ENCODE measurements around the gene SFMBT2.

The SFMBT2 gene

GRCh38 chr10:7362471-7362870 lies 48.4 kb downstream of the SFMBT2 start:
- DNase-seq, result peak; percentile 63

GRCh38 chr10:7361316-7361715 lies 49.5 kb downstream of the SFMBT2 start:
- no peak for DNase-seq

- DNase-seq, result no peak
Measured at GRCh38 chr10:7359954-7360353, 50.9 kb downstream of the SFMBT2 start.

GRCh38 chr10:7359356-7359755 lies 51.5 kb downstream of the SFMBT2 start:
- no peak for DNase-seq

- no peak for DNase-seq
Measured at GRCh38 chr10:7357193-7357592, 53.6 kb downstream of the SFMBT2 start.

GRCh38 chr10:7354330-7355047 lies 56.3 kb downstream of the SFMBT2 start:
- peak; percentile 63 for DNase-seq

GRCh38 chr10:7351894-7352293 lies 58.9 kb downstream of the SFMBT2 start:
- DNase-seq, result no peak

GRCh38 chr10:7350541-7351195 lies 60.2 kb downstream of the SFMBT2 start:
- no peak for DNase-seq

GRCh38 chr10:7345717-7346116 lies 65.1 kb downstream of the SFMBT2 start:
- no peak for DNase-seq

GRCh38 chr10:7343040-7343439 lies 67.8 kb downstream of the SFMBT2 start:
- no peak for DNase-seq

- DNase-seq, result no peak
Measured at GRCh38 chr10:7340179-7340874, 70.5 kb downstream of the SFMBT2 start.

- peak; percentile 3 for DNase-seq
Measured at GRCh38 chr10:7339510-7339909, 71.3 kb downstream of the SFMBT2 start.

GRCh38 chr10:7338469-7338868 lies 72.4 kb downstream of the SFMBT2 start:
- DNase-seq, result no peak

GRCh38 chr10:7337431-7338171 lies 73.2 kb downstream of the SFMBT2 start:
- DNase-seq, result no peak

GRCh38 chr10:7335977-7336376 lies 74.9 kb downstream of the SFMBT2 start:
- no peak for DNase-seq

GRCh38 chr10:7334642-7334964 lies 76.2 kb downstream of the SFMBT2 start:
- DNase-seq, result no peak

GRCh38 chr10:7333961-7334641 lies 76.7 kb downstream of the SFMBT2 start:
- no peak for DNase-seq

- no peak for DNase-seq
Measured at GRCh38 chr10:7329219-7329618, 81.6 kb downstream of the SFMBT2 start.

- no peak for DNase-seq
Measured at GRCh38 chr10:7327885-7328284, 82.9 kb downstream of the SFMBT2 start.

GRCh38 chr10:7322623-7323022 lies 88.2 kb downstream of the SFMBT2 start:
- DNase-seq, result no peak

- no peak for DNase-seq
Measured at GRCh38 chr10:7320072-7320471, 90.8 kb downstream of the SFMBT2 start.

GRCh38 chr10:7319632-7320031 lies 91.2 kb downstream of the SFMBT2 start:
- DNase-seq, result no peak

- DNase-seq, result no peak
Measured at GRCh38 chr10:7318836-7319235, 92.0 kb downstream of the SFMBT2 start.
